HG03060 (cell line): ENCODE data around the gene DOK5.

Experiments used
- ATAC-seq: cut with Tn5 transposase; IDR thresholded peaks from one replicate; pipeline ENCODE4 v1.9.1; 2021; ENCODE audit warnings: low read depth, moderate number of reproducible peaks; ENCODE audit not compliant: unreplicated experiment

Gene DOK5

GRCh38 chr20:54510541-54511129, 35.2 kb downstream of the DOK5 start:
- ATAC-seq = no peak

DNA sequence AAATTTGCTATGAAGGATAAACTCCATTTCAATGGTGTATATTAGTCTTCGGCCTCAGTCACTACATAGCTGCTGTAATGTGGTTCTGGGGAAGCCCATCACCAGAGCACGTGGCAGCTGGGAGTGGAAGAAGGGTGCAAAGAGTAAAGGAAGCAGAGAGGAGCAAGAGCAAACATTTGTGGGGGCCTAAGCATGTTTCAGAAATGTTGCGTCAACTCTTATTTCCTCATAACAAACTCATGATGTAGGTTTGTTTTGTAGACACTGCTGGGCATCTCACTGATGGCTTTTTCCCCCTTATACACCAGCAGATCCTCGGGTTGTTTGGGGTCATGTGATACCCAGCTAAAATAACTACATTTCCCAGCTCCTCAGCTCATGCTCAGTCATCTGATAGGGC, 37.3 kb downstream of the DOK5 start:
- no peak for ATAC-seq

DNA sequence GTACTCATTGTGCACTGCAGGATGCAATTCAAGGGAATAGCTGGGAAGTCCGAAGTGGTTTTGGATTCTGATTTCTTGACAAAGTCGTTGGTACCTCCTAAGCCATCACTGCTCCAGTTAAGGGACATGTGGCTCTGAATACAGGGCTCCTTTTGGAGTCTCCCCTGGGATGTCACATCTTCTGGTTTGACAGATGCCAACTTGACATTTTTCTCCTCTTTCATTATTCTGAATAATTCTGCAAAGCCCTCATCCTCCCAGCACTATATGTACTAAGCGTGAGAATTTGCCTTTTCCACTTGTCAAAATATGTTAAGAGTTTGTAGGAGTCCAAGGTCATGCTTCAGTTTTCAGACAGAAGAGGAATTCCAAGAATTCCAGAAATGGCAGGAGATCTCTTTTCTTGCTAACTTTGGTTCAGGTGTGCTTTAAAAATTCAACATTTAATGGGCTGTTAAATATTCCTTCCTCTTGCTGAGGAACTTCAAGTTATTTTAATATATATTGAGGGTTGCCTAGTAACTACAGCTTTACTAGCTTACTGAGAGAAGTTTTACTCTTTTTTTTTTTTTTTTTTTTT, 38.7 kb downstream of the DOK5 start:
- ATAC-seq = no peak

DNA sequence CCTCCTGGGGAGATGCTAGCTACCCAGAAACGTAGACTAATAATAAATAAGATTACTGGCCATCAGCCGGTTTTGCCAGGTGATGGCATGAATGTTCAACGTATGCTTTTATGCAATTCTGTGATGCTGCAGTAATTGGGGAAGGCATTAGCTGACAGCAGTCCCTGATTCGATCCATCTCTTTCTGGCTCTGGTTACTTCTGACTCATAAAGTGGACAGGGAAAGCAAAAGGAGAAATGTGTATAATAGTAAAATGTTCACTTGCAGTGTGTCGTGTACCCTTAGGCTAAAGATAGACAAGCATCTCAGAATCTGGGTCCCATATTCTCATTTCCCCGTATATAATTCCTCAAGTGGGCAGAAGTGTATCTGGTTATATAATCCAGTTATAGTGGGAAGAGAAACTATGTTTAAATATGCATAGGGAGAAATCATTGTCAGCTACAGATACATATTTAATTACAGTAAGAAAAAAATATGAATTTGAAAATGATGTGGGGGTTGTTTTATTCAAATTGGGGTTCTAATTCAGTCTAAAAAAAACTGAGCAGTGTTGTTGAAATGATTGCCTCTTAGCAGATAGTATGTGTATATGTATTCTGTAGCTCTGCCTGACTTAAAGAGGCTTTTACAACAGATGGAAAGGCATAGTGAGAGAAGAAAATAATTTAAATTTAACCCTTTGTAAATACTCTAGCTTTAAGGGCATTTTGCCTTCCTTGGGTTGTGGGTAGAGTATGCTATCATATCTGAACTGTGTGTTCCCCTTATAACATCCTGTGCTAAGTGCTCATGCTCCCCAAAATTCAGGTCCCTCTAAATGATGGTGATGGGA, 40.6 kb downstream of the DOK5 start:
- ATAC-seq = no peak

- ATAC-seq = no peak
Measured at GRCh38 chr20:54517241-54517975, 42.0 kb downstream of the DOK5 start.

GRCh38 chr20:54524849-54525248, 49.5 kb downstream of the DOK5 start:
- ATAC-seq = no peak

DNA sequence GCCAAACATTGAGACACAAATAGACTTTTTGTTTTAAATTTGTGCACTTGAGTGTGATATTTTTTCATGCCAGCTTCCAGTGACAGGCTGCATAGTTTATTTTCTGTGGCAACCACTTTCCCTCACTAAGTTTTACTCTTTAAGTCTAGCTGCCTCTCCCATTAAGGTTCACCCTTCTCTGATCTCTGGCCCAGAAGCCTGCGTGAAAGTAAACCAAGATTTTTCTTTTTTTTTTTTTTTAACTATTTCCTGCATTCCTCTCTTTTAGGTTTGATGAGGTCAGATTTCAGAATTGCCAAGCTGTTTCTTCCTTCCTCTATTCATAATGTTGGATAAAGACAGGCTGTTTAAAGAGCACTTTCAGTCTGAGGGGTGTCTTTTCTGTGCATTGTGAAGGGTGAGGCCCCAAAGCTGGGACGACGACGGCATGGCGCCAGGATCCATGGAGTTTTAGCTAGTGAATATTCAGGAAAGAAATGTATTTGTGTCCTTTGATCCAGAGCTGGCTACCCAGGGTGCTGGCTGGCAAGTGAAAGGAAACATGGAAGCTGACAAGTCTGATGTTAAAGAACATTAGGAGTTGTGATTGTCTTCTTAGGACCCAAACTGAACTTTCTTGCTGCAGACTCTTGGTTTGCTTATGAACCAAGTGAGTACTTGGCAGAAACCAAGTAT, 50.7 kb downstream of the DOK5 start:
- ATAC-seq = no peak

DNA sequence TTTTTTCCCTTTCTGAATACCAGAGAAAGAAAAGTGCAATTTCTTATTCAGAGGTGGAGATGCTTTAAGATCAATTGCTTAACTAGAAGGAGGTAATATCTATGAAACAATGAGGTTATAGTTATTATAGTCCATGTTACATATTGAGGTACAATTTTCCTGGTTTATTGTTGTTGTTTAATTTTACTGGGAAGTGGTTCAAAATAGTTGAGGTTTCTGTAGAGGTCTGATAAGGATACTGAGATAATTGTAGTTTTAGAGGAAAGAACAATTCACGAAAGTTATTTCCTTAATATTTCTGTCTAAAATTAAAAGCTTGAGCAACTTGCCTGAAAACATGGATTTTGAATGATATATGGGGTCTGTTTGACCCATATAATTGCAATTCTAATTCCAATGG, 51.4 kb downstream of the DOK5 start:
- no peak for ATAC-seq

DNA sequence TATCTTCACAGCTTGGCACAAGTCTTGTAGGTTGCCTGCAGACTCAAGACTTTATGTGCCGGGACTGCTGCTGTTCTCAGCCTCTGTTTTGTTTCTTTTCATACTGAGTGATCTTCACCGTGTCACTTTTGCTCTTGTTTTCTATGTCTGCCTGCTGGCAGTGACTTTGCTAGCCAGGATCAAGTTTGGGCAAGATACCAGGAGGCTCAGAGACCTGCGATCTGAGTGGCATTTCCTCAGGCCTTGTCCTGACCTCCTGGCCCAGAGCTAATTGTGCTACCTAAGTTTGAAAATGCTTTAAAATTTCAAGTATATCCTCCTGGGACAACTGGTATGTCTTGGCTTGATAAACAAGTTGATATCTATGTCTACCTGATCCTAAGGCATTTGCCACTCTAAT, 57.2 kb downstream of the DOK5 start:
- ATAC-seq = no peak

GRCh38 chr20:54534101-54534500, 58.7 kb downstream of the DOK5 start:
- ATAC-seq = no peak

DNA sequence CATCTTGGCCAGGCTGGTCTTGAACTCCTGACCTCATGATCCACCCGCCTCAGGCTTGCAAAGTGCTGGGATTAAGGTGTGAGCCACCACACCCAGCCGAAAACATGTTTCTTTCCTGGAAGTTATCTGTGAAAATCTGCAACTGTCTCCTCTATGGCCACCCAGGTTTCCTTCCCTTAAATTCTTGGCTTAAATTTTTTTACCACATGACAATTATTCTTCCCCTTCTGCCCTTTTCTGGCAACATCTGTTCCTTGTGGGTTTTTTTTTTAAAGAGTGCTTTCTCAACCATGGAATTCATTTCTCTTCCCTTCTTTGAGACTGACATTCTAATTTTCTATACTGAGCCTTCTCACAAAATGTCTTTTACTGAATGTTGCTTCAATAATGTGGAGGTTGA, 59.6 kb downstream of the DOK5 start:
- no peak for ATAC-seq

DNA sequence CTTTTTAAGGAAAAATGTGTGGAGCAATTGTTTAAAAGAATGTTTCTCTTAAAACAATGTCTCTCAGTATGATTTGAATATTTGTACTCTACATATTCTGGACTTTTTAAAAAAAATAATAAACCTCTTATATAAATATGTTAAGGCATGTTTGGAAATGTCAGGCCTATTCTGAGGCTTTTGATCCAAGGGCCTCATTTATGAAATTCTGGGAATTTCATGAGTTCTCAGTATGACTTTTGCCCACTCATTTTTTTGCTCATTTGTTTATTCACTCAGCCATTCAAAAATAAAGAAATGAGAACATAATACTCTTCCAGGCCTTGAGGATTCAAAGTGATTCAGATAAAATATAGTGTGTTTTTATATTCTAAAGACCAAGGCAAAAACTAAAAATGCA, 60.4 kb downstream of the DOK5 start:
- ATAC-seq = no peak

- ATAC-seq = no peak
Measured at GRCh38 chr20:54539521-54540046, 64.2 kb downstream of the DOK5 start.

DNA sequence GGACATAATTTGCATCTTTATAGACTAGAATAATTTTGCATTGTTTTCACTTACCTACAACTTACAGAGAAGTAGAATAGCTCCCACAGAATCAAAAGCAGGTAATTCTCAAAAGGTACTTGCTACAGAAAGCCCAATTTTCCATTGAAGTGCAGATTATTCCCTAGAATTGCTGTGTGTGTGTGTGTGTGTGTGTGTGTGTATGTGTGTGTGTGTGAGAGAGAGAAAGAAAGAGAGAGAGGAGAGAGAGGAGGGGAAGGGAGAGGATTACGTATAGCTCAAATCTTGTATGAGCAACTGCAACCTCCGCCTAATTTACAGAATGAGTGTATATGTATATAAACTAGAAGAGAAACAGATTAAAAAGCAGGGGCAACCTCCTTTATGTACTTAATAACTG, 68.0 kb downstream of the DOK5 start:
- ATAC-seq = no peak

- no peak for ATAC-seq
Measured at GRCh38 chr20:54545676-54546358, 70.4 kb downstream of the DOK5 start.

DNA sequence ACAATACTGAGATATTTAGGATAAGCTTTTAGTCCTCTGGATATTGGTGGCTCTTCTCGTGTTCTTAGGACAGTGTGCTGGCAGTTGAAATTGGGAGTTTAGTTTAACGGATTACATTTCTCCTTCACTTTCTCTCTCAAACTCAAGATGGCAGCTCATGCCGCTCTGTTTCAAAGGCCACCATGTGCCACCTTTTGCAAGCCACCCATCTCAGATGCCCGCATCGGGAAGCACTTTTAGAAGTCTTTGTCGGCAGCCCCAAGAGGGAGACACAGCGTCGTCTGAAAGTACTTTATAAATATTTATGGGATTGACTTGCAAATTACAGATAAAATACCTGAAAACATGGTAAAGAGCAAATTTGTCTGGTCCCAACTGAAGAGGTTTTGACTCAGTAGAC, 73.5 kb downstream of the DOK5 start:
- ATAC-seq = no peak

GRCh38 chr20:54549658-54550326, 74.4 kb downstream of the DOK5 start:
- no peak for ATAC-seq

DNA sequence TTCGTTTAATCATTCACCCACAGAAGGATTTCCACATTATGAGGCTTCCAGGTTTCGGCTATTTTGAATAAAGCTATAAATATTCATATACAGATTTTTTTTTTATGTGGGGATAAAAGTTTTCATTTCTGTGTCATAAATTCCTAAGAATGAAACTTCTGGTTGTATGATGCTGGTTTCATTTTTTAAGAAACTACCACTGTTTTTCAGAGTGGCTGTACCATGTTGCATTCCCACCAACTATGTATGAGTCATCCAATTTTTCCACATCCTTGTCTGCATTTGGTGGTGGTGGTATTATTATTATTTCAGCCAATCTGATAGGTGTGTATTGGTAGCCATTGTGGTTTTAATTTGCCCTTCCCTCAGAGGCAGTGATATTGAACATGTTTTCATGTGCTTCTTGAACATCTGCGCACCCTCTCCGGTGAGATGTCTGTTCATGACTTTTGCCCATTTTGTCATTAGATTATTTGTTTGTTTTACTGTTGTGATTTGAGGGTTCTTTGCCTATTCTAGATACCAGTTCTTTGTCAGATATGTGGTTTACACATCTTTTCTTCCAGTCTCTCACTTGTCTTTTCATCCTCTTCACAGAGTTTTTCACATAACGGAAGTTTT, 75.5 kb downstream of the DOK5 start:
- no peak for ATAC-seq

DNA sequence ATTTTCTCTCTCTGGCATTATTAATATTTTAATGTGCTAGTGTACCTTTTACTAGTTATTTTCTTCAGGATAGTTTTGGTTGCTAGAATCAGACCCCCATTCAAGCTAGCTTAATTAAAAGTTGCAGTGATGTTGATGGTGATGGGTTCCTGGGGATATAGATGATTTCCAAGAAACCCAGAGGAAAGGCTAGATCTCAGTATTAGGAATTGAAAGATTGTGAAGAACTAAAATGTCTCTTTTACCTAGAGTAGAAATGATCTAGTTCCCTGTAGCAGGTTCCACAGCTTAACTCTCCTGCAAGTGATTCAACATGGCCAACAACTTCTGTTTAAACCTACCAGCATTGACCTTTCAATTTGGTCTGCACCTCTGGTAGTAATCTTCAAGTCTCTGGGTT, 78.6 kb downstream of the DOK5 start:
- ATAC-seq = no peak
